ENCODE data around the gene TLX2. TPM values are rescaled to one million over a fixed set of nuclear protein-coding genes. Genes with fewer than 3 reads are reported as not detected.
A peak's percentile ranks its signal among the peaks of the same experiment; 100 is the strongest.

The TLX2 gene
- total and polyA plus RNA-seq, 2 of the 13 experiments (the other 11 are each of a cell fraction or from before 2014, with no cell fraction given): 0.05 to 0.20 TPM

- no peak for TF ChIP-seq HNF1B (CRISPR knock-in tag; IDR thresholded peaks at IDR 0.05)
- TF ChIP-seq ZNF619 (CRISPR knock-in tag; IDR thresholded peaks at IDR 0.05): no peak
- TF ChIP-seq, protein P1, sequence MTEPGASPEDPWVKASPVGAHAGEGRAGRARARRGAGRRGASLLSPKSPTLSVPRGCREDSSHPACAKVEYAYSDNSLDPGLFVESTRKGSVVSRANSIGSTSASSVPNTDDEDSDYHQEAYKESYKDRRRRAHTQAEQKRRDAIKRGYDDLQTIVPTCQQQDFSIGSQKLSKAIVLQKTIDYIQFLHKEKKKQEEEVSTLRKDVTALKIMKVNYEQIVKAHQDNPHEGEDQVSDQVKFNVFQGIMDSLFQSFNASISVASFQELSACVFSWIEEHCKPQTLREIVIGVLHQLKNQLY (CRISPR knock-in tag; IDR thresholded peaks at IDR 0.05): no peak
- TF ChIP-seq TARDBP (CRISPR knock-in tag; IDR thresholded peaks at IDR 0.05): 0 out of 2 replicates have a peak, but pooled peaks have one; percentile 36
- TF ChIP-seq NFKB2 (CRISPR knock-in tag; IDR thresholded peaks at IDR 0.05; ENCODE audit: borderline replicate concordance): no peak; the same call in 1 of the 2 replicates
- no peak for TF ChIP-seq NFRKB (IDR thresholded peaks at IDR 0.05)
- TF ChIP-seq ZNF674 (CRISPR knock-in tag; IDR thresholded peaks at IDR 0.05; ENCODE audit: low read depth): no peak
- peak; percentile 51 for TF ChIP-seq ZNF263 (CRISPR knock-in tag; IDR thresholded peaks at IDR 0.05)
- no peak; the same call in 1 of the 2 replicates for TF ChIP-seq KAT7 (CRISPR knock-in tag; IDR thresholded peaks at IDR 0.05; ENCODE audit: borderline replicate concordance)
- peak; percentile 74 for TF ChIP-seq ZSCAN31 (CRISPR knock-in tag; IDR thresholded peaks at IDR 0.05; ENCODE audit: low read depth)
- 0 out of 2 replicates have a peak, but pooled peaks have one; percentile 64 for TF ChIP-seq PREB (CRISPR knock-in tag; IDR thresholded peaks at IDR 0.05)
- TF ChIP-seq GATAD2A (CRISPR knock-in tag; IDR thresholded peaks at IDR 0.05): no peak; the same call in 1 of the 2 replicates
- no peak for TF ChIP-seq HDAC6 (IDR thresholded peaks at IDR 0.05; ENCODE audit: low read depth, low read length)
- no peak for TF ChIP-seq GATA4 (IDR thresholded peaks at IDR 0.05; ENCODE audit: borderline replicate concordance, low read depth)
- no peak for TF ChIP-seq HOXA9 (CRISPR knock-in tag; IDR thresholded peaks at IDR 0.05; ENCODE audit: borderline replicate concordance)
- TF ChIP-seq HDAC2 (CRISPR knock-in tag; IDR thresholded peaks at IDR 0.05): 0 out of 2 replicates have a peak, but pooled peaks have one; percentile 23
- TF ChIP-seq, protein P2, sequence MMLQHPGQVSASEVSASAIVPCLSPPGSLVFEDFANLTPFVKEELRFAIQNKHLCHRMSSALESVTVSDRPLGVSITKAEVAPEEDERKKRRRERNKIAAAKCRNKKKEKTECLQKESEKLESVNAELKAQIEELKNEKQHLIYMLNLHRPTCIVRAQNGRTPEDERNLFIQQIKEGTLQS (CRISPR knock-in tag; IDR thresholded peaks at IDR 0.05): no peak; the same call in 1 of the 2 replicates
- no peak for TF ChIP-seq ZFP36 (IDR thresholded peaks at IDR 0.05; ENCODE audit: borderline replicate concordance, low read depth, low read length, partially characterized antibody)
- TF ChIP-seq, protein P3, sequence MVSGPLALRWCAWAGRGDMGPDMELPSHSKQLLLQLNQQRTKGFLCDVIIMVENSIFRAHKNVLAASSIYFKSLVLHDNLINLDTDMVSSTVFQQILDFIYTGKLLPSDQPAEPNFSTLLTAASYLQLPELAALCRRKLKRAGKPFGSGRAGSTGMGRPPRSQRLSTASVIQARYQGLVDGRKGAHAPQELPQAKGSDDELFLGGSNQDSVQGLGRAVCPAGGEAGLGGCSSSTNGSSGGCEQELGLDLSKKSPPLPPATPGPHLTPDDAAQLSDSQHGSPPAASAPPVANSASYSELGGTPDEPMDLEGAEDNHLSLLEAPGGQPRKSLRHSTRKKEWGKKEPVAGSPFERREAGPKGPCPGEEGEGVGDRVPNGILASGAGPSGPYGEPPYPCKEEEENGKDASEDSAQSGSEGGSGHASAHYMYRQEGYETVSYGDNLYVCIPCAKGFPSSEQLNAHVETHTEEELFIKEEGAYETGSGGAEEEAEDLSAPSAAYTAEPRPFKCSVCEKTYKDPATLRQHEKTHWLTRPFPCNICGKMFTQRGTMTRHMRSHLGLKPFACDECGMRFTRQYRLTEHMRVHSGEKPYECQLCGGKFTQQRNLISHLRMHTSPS (CRISPR knock-in tag; IDR thresholded peaks at IDR 0.05; ENCODE audit: low read depth): peak; percentile 65; the same call in 1 of the 2 replicates
- TF ChIP-seq ZNF329 (CRISPR knock-in tag; IDR thresholded peaks at IDR 0.05; ENCODE audit: low read depth): peak; percentile 38; the same call in 1 of the 2 replicates
- no peak for TF ChIP-seq ZNF235 (CRISPR knock-in tag; IDR thresholded peaks at IDR 0.05; ENCODE audit: borderline replicate concordance)
- 0 out of 2 replicates have a peak, but pooled peaks have one; percentile 26 for TF ChIP-seq ZSCAN30 (CRISPR knock-in tag; IDR thresholded peaks at IDR 0.05)
- 0 out of 2 replicates have a peak, but pooled peaks have one; percentile 25 for TF ChIP-seq HDAC1 (CRISPR knock-in tag; IDR thresholded peaks at IDR 0.05)
Measured at GRCh38 chr2:74497777-74498499, 16.3 kb upstream of the TLX2 start (continued).

All from HepG2 (cell line).